NB4 (cell line): ENCODE measurements around the gene GRIK4.

Source experiments
- CTCF ChIP-seq: IDR thresholded peaks from one replicate; pipeline ENCODE4 v1.5.1; 2012; ENCODE audit warnings: low read depth, low read length
- MAX ChIP-seq: IDR thresholded peaks from 2 replicates; pipeline ENCODE4 v1.6.1; 2011; ENCODE audit warnings: low read depth, low read length
- MYC ChIP-seq: IDR thresholded peaks from 2 replicates; pipeline ENCODE4 v1.6.1; 2011; ENCODE audit warnings: low read depth, low read length
- POLR2A ChIP-seq: IDR thresholded peaks from 2 replicates; pipeline ENCODE4 v1.6.1; 2011; ENCODE audit warnings: mild to moderate bottlenecking; ENCODE audit not compliant: insufficient read length; ENCODE audit errors: extremely low read depth

- TF ChIP-seq CTCF (no peak), POLR2A (no peak), MAX (no peak), MYC (no peak)
Measured at GRCh38 chr11:120709808-120710207, 198.3 kb downstream of the GRIK4 start.
